ENCODE data around the gene SDK1. TPM values are rescaled to one million over a fixed set of nuclear protein-coding genes. Genes with fewer than 3 reads are reported as not detected.

Gene SDK1
- total and polyA plus RNA-seq, 10 of the 15 experiments (the other 5 are each of a cell fraction or from before 2014, with no cell fraction given): 0.14 to 0.33 TPM; not detected in 8

DNA sequence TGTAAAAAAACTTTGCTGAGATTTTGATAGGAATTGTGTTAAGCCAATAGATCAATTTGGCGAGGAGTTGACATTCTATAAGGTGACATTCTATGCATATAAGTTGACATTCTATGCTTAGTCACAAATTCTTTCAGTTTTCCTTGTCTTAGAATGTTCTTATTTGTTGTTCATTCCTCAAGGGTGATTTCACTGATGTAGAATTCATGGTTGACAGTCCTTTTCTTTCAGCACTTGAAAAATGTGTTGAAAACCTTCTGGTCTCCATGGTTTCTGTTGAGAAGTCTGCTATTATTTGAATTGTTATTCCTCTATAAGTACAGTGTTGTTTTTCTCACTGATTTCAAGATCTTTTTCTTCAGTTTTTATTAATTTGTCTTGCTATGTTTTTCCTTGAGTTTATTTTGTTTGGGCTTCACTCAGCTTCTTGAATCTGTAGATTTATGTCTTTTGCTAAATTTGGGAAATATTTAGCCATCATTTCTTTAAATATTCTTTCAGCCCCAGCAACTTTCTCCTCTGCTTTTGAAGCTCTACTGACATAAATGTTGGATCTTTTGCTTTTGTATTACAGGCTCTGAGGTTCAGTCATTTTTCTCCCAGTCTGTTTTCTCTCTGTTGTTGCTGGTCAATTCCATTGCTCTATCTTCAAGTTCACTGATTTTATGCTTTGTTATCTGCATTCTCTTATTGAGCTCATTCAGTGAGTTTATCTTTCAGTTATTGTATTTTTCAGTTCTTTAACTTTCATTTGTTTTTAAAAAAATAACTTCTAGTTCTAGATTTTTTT, 154.9 kb downstream of the SDK1 start:
- BruUV-seq (replicated peaks): no TSS peak
- no peak overlapping the region for H3K4me2 ChIP-seq (ENCODE audit: control insufficient read depth, insufficient read depth)
- no peaks in the 10 kb centered on the region for H3K27me3 ChIP-seq (replicated peaks in 1 of 2; ENCODE audit: control insufficient read depth in 2 of 2, insufficient read depth in 2 of 2, low read length in 1 of 2)
- ChIA-PET CTCF (no interaction called here), SMC1A (ENCODE audit: uncharacterized antibody, unreplicated experiment) (no interaction called here), POLR2A (no interaction called here), RAD21 (ENCODE audit: unreplicated experiment) (no interaction called here)
- no peaks in the 10 kb centered on the region for H3K9me3 ChIP-seq (replicated peaks; ENCODE audit: control insufficient read depth, insufficient read depth, low read length)
- H3K4me3 ChIP-seq: no peak overlapping the region
- no peak overlapping the region for H2AFZ ChIP-seq (ENCODE audit: control insufficient read depth, low read depth, low read length)
- no peaks in the 10 kb centered on the region for H3K79me2 ChIP-seq (ENCODE audit: control insufficient read depth, insufficient read depth, low read length)
- no peak for FAIRE-seq
- no peaks in the 10 kb centered on the region for H4K20me1 ChIP-seq (ENCODE audit: control insufficient read depth, insufficient read depth)
- intact Hi-C loops (cut with micrococcal nuclease; ENCODE audit: unreplicated experiment): no loop called here
- in situ Hi-C loops (cut with MboI): no loop called here
- 0% methylated on average over 1 of the region's 1 CpG for WGBS (ENCODE audit: insufficient coverage, insufficient replicate concordance, low lambda C conversion rate, missing lambda C conversion rate)
- TF ChIP-seq, protein P1, sequence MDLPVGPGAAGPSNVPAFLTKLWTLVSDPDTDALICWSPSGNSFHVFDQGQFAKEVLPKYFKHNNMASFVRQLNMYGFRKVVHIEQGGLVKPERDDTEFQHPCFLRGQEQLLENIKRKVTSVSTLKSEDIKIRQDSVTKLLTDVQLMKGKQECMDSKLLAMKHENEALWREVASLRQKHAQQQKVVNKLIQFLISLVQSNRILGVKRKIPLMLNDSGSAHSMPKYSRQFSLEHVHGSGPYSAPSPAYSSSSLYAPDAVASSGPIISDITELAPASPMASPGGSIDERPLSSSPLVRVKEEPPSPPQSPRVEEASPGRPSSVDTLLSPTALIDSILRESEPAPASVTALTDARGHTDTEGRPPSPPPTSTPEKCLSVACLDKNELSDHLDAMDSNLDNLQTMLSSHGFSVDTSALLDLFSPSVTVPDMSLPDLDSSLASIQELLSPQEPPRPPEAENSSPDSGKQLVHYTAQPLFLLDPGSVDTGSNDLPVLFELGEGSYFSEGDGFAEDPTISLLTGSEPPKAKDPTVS (IDR thresholded peaks at IDR 0.05; ENCODE audit: low read depth, low read length): no peak
- TF ChIP-seq SMAD5 (IDR thresholded peaks at IDR 0.05; ENCODE audit: low read depth) (no peak), CEBPB (IDR thresholded peaks at IDR 0.05; ENCODE audit: borderline replicate concordance in 1 of 2, low read depth in 2 of 2, low read length in 2 of 2) (no peak), NFYA (IDR thresholded peaks at IDR 0.05; ENCODE audit: borderline replicate concordance, low read depth, low read length) (no peak), JUND (IDR thresholded peaks at IDR 0.05; ENCODE audit: low read depth, low read length) (no peak), EED (IDR thresholded peaks at IDR 0.05; ENCODE audit: low read depth) (no peak), SUZ12 (IDR thresholded peaks at IDR 0.05; ENCODE audit: unreplicated experiment) (no peak), ZNF384 (IDR thresholded peaks at IDR 0.05; ENCODE audit: borderline replicate concordance, low read depth, low read length) (no peak), ZNF207 (IDR thresholded peaks at IDR 0.05; ENCODE audit: borderline replicate concordance) (no peak), BMI1 (IDR thresholded peaks at IDR 0.05; ENCODE audit: borderline replicate concordance) (no peak), KAT2A (conservative IDR thresholded peaks at IDR 0.05; ENCODE audit: control insufficient read depth, low read depth, low read length) (no peak), NFYB (IDR thresholded peaks at IDR 0.05; ENCODE audit: insufficient read depth, low read depth, low read length) (no peak), HDAC6 (IDR thresholded peaks at IDR 0.05; ENCODE audit: unreplicated experiment) (no peak), POU2F2 (IDR thresholded peaks at IDR 0.05; ENCODE audit: borderline replicate concordance, low read depth, low read length) (no peak), CBFB (IDR thresholded peaks at IDR 0.05; ENCODE audit: low read depth) (no peak)
- TF ChIP-seq, protein P2, sequence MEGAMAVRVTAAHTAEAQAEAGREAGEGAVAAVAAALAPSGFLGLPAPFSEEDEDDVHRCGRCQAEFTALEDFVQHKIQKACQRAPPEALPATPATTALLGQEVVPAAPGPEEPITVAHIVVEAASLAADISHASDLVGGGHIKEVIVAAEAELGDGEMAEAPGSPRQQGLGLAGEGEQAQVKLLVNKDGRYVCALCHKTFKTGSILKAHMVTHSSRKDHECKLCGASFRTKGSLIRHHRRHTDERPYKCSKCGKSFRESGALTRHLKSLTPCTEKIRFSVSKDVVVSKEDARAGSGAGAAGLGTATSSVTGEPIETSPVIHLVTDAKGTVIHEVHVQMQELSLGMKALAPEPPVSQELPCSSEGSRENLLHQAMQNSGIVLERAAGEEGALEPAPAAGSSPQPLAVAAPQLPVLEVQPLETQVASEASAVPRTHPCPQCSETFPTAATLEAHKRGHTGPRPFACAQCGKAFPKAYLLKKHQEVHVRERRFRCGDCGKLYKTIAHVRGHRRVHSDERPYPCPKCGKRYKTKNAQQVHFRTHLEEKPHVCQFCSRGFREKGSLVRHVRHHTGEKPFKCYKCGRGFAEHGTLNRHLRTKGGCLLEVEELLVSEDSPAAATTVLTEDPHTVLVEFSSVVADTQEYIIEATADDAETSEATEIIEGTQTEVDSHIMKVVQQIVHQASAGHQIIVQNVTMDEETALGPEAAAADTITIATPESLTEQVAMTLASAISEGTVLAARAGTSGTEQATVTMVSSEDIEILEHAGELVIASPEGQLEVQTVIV (IDR thresholded peaks at IDR 0.05; ENCODE audit: borderline replicate concordance, partially characterized antibody): no peak
- TF ChIP-seq, protein P3, sequence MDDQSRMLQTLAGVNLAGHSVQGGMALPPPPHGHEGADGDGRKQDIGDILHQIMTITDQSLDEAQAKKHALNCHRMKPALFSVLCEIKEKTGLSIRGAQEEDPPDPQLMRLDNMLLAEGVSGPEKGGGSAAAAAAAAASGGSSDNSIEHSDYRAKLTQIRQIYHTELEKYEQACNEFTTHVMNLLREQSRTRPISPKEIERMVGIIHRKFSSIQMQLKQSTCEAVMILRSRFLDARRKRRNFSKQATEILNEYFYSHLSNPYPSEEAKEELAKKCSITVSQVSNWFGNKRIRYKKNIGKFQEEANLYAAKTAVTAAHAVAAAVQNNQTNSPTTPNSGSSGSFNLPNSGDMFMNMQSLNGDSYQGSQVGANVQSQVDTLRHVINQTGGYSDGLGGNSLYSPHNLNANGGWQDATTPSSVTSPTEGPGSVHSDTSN (IDR thresholded peaks at IDR 0.05; ENCODE audit: insufficient replicate concordance, low read depth, low read length): no peak
- no peak overlapping the region for H3K27ac ChIP-seq (ENCODE audit: control insufficient read depth, insufficient read depth)
- no peaks in the 10 kb centered on the region for H3K4me1 ChIP-seq (ENCODE audit: control insufficient read depth, insufficient read depth, low read length)
- no peak for DNase-seq (ENCODE audit: low read depth, low spot score)
- no peaks in the 10 kb centered on the region for H3K36me3 ChIP-seq (ENCODE audit: control insufficient read depth in 2 of 2, insufficient read depth in 2 of 2, low read length in 1 of 2)
- ATAC-seq: no peak
- no peak overlapping the region for H3K9ac ChIP-seq (ENCODE audit: control insufficient read depth, insufficient read depth, low read length)

Measured in GM12878 (cell line).